ENCODE data around the gene KRTAP5-3.
"Not testable (repeated sequence)": the region's sequence is repeated elsewhere in the genome, so short reads cannot be mapped to it uniquely, and the experiment has no call there.

Gene KRTAP5-3

DNA sequence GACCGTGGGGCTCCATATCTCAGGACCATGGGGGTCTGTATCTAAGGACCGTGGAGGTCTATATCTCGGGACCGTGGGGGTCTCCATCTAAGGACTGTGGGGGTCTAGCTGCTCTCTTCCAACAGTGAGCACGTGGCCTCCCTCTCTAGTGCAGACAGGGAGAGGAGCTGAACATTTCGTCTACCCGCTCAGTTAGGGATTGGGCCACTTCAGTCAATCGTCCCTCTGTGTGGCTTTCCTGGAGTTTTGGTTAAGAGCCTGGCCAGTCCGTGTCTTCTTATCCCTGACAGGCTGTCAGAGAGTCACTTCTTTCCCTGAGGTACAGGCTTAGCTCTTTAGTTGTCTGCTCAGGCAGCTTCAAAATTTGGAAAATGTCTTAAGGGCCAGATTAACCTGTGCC, 26.3 kb downstream of the KRTAP5-3 start:
- DNase-seq (ENCODE audit: low read depth) = no peak

DNA sequence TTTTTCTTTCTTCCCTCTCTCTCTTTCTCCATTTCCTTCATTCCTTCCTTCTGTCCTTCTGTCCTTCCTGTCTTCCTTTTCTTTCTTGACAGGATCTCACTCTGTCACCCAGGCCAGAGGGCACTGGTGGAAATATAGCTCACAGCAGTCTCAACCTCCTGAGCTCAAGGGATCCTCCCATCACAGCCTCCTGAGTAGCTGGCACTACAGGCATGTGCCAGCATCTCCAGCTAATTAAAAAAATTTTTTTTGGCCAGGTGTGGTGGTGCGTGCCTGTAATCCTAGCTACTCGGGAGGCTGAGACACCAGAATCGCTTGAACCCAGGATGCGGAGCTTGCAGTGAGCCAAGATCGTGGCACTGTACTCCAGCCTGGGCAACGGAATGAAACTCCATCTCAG, 31.4 kb downstream of the KRTAP5-3 start:
- DNase-seq (ENCODE audit: low read depth) = no peak

DNA sequence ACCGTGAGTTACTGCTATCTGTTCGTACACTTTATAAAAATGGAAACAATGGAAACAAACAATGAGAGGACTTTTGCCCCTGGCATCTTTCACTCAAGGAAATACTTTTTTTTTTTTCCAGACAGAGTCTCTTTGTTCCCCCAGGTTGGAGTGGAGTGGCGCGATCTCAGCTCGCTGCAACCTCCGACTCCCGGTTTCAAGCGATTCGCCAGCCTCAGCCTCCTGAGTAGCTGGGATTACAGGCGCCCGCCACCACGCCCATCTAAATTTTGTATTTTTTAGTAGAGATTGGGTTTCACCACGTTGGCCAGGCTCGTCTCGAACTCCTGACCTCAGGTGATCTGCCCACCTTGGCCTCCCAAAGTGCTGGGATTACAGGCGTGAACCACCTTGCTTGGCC, 32.5 kb downstream of the KRTAP5-3 start:
- DNase-seq (ENCODE audit: low read depth) = not testable (repeated sequence)

GRCh38 chr11:1574933-1575242, 33.4 kb downstream of the KRTAP5-3 start:
- no peak for DNase-seq (ENCODE audit: low read depth)

DNA sequence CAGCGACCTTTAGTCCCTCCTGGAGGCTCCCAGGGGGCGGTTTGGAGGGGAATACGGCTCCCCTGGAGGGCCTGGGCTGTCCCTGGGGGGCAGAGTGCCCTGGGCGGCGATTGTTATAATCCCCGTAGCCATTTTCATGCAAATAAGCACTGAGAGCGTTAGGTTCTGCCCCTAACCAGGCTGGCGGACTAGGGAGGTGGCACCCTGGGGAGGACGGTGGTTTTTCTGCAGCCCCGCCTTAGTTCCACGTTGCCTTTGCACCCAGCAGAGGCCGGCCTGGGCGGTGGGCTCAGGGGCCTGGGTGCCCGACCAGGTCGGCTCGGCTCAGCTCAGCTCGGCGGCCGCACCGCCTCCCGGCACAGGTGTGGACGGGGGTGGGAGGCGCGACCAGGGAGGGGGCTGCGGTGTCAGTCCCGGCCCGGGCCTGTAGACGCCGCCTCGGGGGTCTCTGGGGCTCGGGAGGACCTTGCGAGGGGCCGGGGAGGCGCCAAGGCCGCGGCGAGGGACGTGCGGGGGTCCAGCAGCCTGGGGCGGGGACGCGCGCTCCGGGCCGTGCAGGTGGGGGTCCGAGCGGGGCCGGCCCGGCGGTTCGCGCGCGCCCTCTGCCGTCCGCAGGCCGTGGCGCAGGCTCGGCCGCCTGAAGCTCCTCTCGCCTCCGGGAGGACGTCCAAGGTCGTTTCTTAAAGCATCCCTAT, 33.9 kb downstream of the KRTAP5-3 start:
- peak; percentile 42 for DNase-seq (ENCODE audit: low read depth)

DNA sequence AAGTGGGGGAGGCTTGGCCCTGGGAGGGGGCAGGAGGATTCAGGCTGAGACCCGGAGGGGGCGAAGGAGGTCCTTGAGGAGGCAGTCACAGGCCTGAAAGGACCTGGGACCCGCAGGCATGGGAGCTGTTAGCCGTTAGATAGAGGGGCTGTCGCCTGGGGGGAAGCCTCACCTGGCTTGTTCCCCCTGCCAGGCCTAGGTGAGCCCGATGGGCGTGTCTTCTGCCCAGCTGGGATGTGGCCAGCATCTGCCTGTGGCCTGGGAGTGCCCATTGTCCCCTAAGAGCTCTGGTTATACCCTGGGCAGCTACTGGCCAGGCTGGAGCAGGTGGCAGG, 34.4 kb downstream of the KRTAP5-3 start:
- DNase-seq (ENCODE audit: low read depth) = no peak

DNA sequence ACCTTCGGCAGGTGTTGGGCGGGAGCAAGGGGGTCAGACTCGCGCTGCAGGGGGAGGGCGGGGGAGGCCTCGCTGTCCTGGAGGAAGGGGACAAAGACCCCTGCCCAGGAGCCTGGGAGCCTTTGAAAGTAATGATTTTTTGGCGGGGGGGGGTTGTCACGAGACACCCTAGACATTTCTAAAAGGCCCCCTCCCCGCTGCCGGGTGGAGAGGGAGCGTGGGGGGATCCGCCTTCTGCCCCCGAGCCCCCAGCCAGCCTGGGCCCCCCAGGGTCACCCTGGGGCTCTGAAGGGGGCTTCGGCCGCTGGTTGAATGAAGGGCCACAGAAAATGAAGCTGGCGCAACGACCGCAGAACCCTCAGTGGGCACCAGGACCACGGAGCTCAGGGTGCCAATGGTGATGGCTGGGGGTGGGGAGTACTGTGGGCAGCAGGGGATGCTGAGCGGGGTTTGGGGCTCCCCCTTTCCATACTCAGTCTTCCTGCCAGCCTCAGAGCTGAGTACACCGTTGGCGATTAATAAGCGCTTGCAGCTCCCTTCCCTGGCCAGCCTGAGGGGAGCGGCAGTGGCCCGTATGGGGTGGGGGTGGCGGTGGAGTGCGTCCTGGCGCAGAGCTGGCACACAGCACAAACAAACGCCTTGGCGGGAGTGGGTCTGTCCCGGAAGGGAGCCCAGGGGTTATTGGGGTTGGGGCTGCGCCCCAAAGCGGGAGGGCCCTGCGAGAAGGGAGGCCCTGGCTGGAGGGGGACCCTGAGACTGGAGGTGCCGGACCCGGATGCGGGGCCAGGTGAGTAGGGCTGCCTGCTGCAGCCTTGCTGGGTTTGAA, 35.0 kb downstream of the KRTAP5-3 start:
- DNase-seq (ENCODE audit: low read depth) = peak; percentile 34

DNA sequence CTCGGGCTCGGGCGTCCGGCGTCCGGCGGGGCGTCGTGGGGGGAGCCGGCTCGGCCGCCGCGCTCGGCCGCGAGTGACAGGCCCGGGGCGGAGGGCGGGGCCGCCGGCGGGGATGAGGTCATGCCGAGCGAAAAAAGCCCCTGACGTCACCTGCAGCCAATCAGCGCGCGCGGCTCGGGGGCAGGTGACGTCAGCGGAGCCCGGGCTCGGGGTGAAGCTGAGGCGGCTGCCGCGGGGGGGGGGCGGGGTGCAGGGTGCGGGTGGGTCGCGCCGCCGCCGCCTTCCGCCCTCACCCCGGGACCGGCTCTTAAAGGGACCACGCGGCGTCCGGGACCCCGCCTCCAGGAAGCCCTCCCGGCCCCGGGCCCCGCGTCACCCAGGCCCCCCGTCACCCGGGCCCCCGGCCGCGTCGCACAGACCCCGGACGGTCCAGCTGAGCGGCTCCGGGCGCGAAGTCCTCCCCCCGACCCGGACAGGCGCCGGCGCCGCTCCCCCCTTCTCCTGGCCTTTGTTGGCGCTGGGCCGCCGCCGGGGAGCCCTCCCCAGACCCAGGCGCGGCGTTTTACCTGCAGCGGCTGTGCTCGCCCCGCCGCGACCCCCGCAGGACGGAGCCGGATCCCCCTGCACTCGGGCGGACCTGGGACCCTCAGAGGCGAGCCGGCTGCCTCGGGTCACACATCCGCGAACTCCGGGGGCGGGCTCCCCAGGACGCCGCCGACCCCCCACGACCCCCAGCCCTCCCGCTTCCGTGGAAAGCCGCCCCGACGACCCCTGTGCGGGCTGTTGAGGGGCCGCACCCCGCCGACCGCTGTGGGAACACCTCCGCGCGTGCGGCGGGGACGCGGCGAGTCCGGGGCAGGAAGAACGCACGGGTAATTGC, 35.8 kb downstream of the KRTAP5-3 start, which contains the start of gene DUSP8:
Gene DUSP8 (minus strand): TSS at position 75 of the 880 bp plus-strand sequence. CDS start 6,445 bp downstream, outside the sequence.
- DNase-seq (ENCODE audit: low read depth) = peak; percentile 91

DNA sequence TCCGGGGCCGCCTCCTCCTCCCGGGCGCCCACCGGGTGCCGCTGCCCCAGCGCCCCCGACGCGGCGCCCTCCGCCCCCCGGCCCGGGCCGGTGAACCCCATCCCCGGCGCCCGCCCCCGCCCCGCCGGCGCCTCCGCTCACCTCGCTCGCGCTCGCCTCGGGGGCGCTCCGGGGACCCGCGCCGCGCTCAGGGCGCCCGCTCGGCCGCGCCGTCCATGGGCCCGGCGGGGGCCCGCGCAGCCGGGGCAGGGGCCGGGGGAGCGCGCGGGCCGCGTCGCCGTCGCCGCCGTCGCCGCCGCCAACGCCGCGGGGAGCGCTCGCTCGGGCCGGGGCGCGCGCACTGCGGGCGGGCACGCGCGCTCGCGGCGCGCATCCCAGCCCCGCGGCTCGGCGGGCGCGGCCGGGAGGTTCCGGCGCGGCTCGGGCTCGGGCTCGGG, 36.5 kb downstream of the KRTAP5-3 start:
- no peak for DNase-seq (ENCODE audit: low read depth)

GRCh38 chr11:1570896-1571759, 37.1 kb downstream of the KRTAP5-3 start:
- DNase-seq (ENCODE audit: low read depth) = no peak

DNA sequence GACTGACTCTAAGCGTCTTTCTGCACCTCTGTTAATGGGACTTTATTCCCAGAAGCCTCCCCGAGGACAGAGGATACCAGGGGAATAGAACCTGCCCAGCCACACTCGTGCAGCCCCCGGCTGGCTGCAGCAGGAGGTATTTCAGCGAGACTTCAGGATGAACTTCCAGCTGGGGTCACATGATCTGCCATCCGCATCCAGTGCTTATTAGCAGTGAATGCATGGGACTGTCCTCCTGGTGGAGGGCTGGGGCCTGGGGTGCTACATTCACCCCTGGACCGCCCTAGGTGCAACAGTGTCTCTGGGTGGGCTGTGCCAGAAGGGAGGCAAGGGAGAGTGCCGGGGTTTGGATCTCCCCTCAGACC, 37.8 kb downstream of the KRTAP5-3 start:
- DNase-seq (ENCODE audit: low read depth) = no peak

- no peak for DNase-seq (ENCODE audit: low read depth)
These were observed 38.2 kb downstream of the KRTAP5-3 start for GRCh38 chr11:1570001-1570453.

DNA sequence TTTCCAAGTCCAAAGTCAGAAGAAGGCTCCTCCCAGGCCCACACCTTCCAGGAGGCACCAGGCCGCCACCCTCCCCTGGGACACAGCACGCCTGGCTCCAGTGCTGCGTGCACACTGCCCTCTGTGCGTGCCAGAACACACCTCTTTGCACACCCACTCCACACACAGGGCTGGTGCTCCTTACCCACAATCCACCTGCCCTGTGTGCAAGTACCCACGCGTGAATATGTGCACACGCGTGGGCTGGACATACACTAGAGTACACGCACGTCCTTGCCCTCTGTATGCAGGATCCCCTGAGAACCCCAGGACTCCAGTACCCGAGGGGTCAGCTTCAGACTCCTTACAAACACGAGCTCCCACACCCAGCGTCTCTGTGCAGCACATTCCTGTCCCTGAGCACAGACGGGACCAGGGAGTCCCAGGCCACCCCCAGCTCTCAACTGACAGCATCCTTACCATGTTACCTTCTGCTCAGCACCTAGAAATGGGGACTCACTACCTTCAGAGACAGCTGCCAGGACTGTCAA, 38.9 kb downstream of the KRTAP5-3 start:
- DNase-seq (ENCODE audit: low read depth) = no peak

DNA sequence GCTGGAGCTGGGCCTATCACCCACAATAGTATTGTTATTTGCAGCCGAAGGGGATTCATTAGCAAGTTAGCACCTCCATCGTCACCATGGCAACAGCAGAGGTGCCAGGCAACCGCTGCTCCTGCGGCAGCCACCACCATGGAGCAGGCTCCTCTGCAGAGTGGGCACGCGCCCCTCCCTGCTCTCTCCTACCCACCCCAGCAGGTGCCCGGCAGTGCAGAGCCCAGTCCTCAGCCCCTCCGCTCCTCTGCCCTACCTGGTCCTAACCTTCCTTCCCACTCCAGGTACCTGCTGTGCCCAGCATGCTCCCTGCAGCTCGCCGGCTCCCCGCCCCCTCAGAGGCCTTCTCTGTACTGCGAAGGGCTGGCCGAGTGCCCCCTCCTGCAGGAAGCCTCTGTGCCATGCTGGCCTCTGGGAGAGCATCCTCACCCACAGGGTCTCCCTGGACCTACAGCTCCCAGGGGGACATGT, 39.8 kb downstream of the KRTAP5-3 start:
- DNase-seq (ENCODE audit: low read depth) = no peak

DNA sequence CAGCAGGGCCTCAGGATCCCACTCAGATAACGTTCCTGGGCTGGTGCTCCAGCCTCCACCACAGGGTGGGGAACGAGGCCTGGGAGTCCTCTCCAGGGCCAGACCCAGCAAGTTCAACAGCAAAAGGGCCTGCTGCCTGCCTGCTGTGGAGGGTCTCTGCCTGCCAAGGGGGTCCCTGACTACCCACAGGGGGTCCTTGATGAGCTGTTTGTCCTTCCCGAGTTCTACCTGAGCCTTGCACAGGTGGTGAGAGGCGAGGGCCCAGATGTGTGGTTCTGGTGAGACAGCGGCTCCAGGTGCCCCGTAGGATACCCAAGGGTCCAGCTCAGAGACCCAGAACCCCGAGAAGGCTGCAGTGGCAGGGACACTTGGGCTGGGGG, 40.6 kb downstream of the KRTAP5-3 start:
- no peak for DNase-seq (ENCODE audit: low read depth)

DNA sequence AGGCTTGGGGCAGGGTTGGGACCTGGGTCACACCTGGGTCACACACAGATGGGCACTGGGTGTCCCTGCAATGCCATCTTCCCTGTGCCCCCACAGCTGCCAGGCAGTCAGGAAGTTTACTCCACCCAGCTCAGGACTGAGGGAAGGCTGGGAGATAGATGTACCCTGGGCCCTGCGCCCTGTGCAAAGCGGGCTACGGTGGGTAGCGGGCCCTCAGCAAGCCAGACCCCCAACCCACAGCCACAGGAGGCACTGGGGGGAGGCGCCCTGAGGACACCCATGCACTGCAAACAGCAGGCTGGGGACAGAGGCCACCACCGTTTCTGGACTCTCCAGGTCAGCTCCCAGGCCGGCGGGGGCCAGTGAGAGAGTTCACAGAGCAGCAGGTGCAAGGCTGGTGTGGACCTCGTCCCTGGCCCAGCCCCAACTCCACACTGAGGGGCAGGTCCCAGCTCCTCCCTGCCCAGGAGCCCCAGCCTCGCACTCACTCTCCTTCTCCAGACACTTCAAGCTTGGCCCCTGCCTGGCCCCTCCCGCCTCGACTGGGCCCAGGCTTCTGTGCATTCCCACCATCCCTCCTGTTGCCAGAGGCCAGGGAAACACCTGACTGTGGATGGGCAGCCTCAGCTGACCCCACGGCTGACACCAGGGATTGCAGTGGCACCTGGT, 41.1 kb downstream of the KRTAP5-3 start:
- DNase-seq (ENCODE audit: low read depth) = no peak

GRCh38 chr11:1566381-1567051, 41.7 kb downstream of the KRTAP5-3 start:
- DNase-seq (ENCODE audit: low read depth) = no peak

- no peak for DNase-seq (ENCODE audit: low read depth)
These were observed 42.4 kb downstream of the KRTAP5-3 start for GRCh38 chr11:1565904-1566247.

DNA sequence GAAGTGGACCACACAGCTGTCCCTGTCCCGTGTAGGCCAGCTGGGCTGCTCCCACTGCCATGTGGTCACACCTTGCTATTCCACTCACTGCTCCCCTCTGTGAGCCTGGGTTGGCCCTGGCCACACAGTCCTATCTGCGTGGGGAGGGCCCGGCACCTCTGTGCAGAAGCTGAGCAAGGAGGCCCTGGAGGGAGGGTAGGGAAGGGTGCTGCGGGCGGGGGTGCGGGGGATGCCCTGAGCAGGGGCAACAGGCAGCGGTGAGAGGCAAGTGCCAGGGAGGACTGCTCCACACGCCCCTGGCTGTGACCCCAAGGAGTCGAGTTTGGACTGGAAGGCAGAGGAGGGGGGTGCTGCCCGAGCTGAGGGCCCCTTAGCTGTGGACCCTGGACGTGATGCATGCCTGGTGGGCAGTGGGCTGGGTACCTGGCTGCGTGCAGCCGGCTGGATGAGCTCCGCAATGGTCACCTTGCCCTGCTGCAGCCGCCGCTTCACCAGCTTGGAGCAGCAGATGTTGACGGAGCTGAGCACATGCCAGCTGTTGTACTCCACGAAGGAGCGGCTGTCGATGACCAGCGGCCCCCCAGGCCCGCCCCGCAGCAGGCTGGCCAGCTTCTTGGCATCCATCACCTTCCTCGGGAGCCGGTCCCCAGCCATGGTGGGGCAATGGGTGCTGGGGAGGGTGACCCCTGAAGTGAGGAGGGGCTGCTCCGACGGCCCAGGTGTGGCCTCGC, 42.9 kb downstream of the KRTAP5-3 start:
- DNase-seq (ENCODE audit: low read depth) = no peak
